K562 (cell line): ENCODE data around the gene VSTM1. TPM values are rescaled to one million over a fixed set of nuclear protein-coding genes. Genes with fewer than 3 reads are reported as not detected.
A peak's percentile ranks its signal among the peaks of the same experiment; 100 is the strongest.

Experiments used
- ATAC-seq: fragments of 200-7000 bp; cut with Tn5 transposase; 3 replicates; pipeline ENCODE4 v1.9.1; 2020; ENCODE audit warnings: moderate library complexity
- BruUV-seq: library from RNA; stranded (reverse); fragments of 400-500 nt; replicated peaks from 2 replicates; lab custom pipeline; 2021; lab: Mats Ljungman, UMichigan
- CTCF ChIA-PET: fragments of 300-600 bp; formaldehyde crosslinking; extraction: SDS; loops from one replicate; lab custom pipeline; 2021; ENCODE audit warnings: low intra/inter-chr PET ratio; lab: Yijun Ruan, JAX
- POLR2A ChIA-PET: fragments of 300-600, 350-650 bp; sonication (Branson Sonifier 250); formaldehyde crosslinking; extraction: SDS; loops from one replicate; lab custom pipeline; 2021; ENCODE audit warnings: antibody characterized with exemption, inconsistent platforms; lab: Yijun Ruan, JAX
- DNase-seq, 4 experiments: peaks; one replicate each; pipeline versions ENCODE4 v3.0.0 to v3.0.0-alpha.2; 2011 to 2018; ENCODE audit warnings: low spot score in 3 of 4, mixed read lengths in 3 of 4; ENCODE audit errors: extremely low read depth in 1 of 4
- FAIRE-seq: peaks from 2 replicates; lab custom pipeline; 2011; peaks lifted over from hg19 to GRCh38; lab: Jason Lieb, UNC
- H2AFZ ChIP-seq: 2 replicates; pipeline ENCODE4 v1.6.0; 2011; ENCODE audit warnings: low read depth, low read length, control low read depth, inconsistent platforms
- H3K27ac ChIP-seq: fragments of 200-600 bp; 3 replicates; pipeline ENCODE4 v1.8.0; 2011; ENCODE audit warnings: low read depth, mild to moderate bottlenecking, control low read depth, inconsistent platforms, low read length, moderate library complexity, mixed read lengths; ENCODE audit errors: extremely low read depth
- H3K27me3 ChIP-seq, 2 experiments: fragments of 300-600 bp in 1 of 2; 2 replicates in 1 of 2; 3 replicates in 1 of 2; pipeline versions ENCODE4 v1.6.0 to v1.8.0; 2011; ENCODE audit warnings: inconsistent platforms in 2 of 2, low read length in 2 of 2, mild to moderate bottlenecking in 1 of 2, mixed read lengths in 1 of 2, moderate library complexity in 1 of 2; ENCODE audit not compliant: control insufficient read depth in 2 of 2, insufficient read depth in 2 of 2
- H3K36me3 ChIP-seq: fragments of 300-600 bp; 3 replicates; pipeline ENCODE4 v1.8.0; 2011; ENCODE audit warnings: mild to moderate bottlenecking, low read length, inconsistent platforms; ENCODE audit not compliant: control insufficient read depth, insufficient read depth
- H3K4me1 ChIP-seq, 2 experiments: fragments of 200-600 bp in 1 of 2; replicated peaks in 1 of 2; 2 replicates in 1 of 2; 3 replicates in 1 of 2; pipeline versions ENCODE4 v1.5.1 to v1.8.0; 2011; ENCODE audit warnings: inconsistent platforms in 2 of 2, low read length in 2 of 2, mild to moderate bottlenecking in 1 of 2, mixed read lengths in 1 of 2, moderate library complexity in 1 of 2; ENCODE audit not compliant: control insufficient read depth in 2 of 2, insufficient read depth in 2 of 2
- H3K4me2 ChIP-seq: 2 replicates; pipeline ENCODE4 v1.6.1; 2011; ENCODE audit warnings: low read length, control low read depth, inconsistent platforms, mixed read lengths; ENCODE audit not compliant: insufficient read depth
- H3K4me3 ChIP-seq: fragments of 200-600 bp; sonication (generic), shearing (Covaris generic); 2 replicates; pipeline ENCODE4 v1.5.1; 2016; ENCODE audit warnings: control low read depth, inconsistent platforms
- H3K79me2 ChIP-seq: fragments of 200-600 bp; 3 replicates; pipeline ENCODE4 v1.8.0; 2011; ENCODE audit warnings: low read length, inconsistent platforms; ENCODE audit not compliant: control insufficient read depth, insufficient read depth
- H3K9ac ChIP-seq, 2 experiments: 2 replicates each; pipeline versions ENCODE4 v1.6.0 to v1.6.1; 2011; ENCODE audit warnings: low read depth in 2 of 2, low read length in 2 of 2, control low read depth in 1 of 2, inconsistent platforms in 1 of 2, mild to moderate bottlenecking in 1 of 2, mixed read lengths in 1 of 2; ENCODE audit not compliant: insufficient read depth in 1 of 2
- H3K9me1 ChIP-seq: one replicate; pipeline ENCODE4 v1.6.0; 2011; ENCODE audit warnings: inconsistent platforms, mild to moderate bottlenecking, low read length, moderate library complexity; ENCODE audit not compliant: control insufficient read depth, insufficient read depth
- H3K9me3 ChIP-seq: replicated peaks from 2 replicates; pipeline ENCODE4 v1.5.1; 2011; ENCODE audit warnings: low read depth, low read length, inconsistent platforms; ENCODE audit not compliant: control insufficient read depth, insufficient read depth
- H4K20me1 ChIP-seq: replicated peaks from 2 replicates; pipeline ENCODE4 v1.6.1; 2011; ENCODE audit warnings: low read length, inconsistent platforms, mixed read lengths; ENCODE audit not compliant: control insufficient read depth, insufficient read depth
- CHD4 ChIP-seq: fragments of 200-600 bp; sonication (generic); IDR thresholded peaks from 3 replicates; pipeline ENCODE4 v1.6.1; 2012; ENCODE audit warnings: low read depth, mild to moderate bottlenecking, mixed read lengths, low read length, inconsistent platforms; ENCODE audit not compliant: insufficient read depth, insufficient replicate concordance, poor library complexity, severe bottlenecking
- HDAC3 ChIP-seq: fragments of 450-650 bp; IDR thresholded peaks from 2 replicates; pipeline ENCODE4 v1.6.1; 2018; ENCODE audit warnings: borderline replicate concordance, mild to moderate bottlenecking, moderate library complexity; ENCODE audit not compliant: partially characterized antibody
- KLF1 ChIP-seq: fragments of 450-650 bp; IDR thresholded peaks from 2 replicates; pipeline ENCODE4 v1.6.1; 2016; ENCODE audit warnings: missing genetic modification characterization, missing compliant biosample characterization
- SRSF1 ChIP-seq: fragments of 200-400 bp; formaldehyde crosslinking; IDR thresholded peaks from 2 replicates; pipeline ENCODE4 v1.6.1; 2017; ENCODE audit warnings: mild to moderate bottlenecking, low read depth, low read length, moderate library complexity
- ZC3H4 ChIP-seq: sonication (generic); formaldehyde crosslinking; IDR thresholded peaks from 2 replicates; pipeline ENCODE4 v1.9.0; 2021; ENCODE audit warnings: missing genetic modification reagents, borderline replicate concordance
- ZFP1 ChIP-seq: fragments of 450-650 bp; formaldehyde crosslinking; IDR thresholded peaks from 2 replicates; pipeline ENCODE4 v1.4.0; 2020; ENCODE audit warnings: mild to moderate bottlenecking, mixed read lengths
- ZNF232 ChIP-seq: sonication (generic); formaldehyde crosslinking; IDR thresholded peaks from 2 replicates; pipeline ENCODE4 v1.8.0; 2022; ENCODE audit warnings: mild to moderate bottlenecking, missing genetic modification reagents
- ZNF408 ChIP-seq: fragments of 250-450 bp; sonication (Bioruptor Pico); IDR thresholded peaks from 2 replicates; pipeline ENCODE4 v1.4.0; 2020; ENCODE audit warnings: low read depth, mild to moderate bottlenecking, moderate library complexity
- ZNF696 ChIP-seq: fragments of 250-450 bp; sonication (Bioruptor Pico); conservative IDR thresholded peaks from 2 replicates; pipeline ENCODE4 v1.4.0; 2020; ENCODE audit warnings: mild to moderate bottlenecking, moderate library complexity
- WGBS: fragments of 100-300 bp; shearing (Covaris generic); methylation state at CpG from one replicate; pipeline ENCODE4 v1.1.6; 2016; ENCODE audit warnings: low coverage, mixed read lengths; ENCODE audit not compliant: insufficient coverage; ENCODE audit errors: missing lambda C conversion rate; 5-methylcytosine and 5-hydroxymethylcytosine counted together
- in situ Hi-C: fragments of 300-500 bp; cut with MboI; formaldehyde crosslinking; loops from 4 replicates; pipeline ENCODE4 v1.15.0; 2018; ENCODE audit warnings: inconsistent platforms, mixed read lengths
- intact Hi-C: fragments of 100-400 bp; cut with micrococcal nuclease; formaldehyde crosslinking; loops from 2 replicates; pipeline ENCODE4 v1.14.2; 2022
- polyA plus RNA-seq, 8 experiments: library from polyadenylated mRNA; depleted of rRNA in 4 of 8; stranded (reverse) in 5 of 8; unstranded in 3 of 8; fragments of >200 nt; fragmentation: Nextera tagmentation in 2 of 8; fragmentation: Illumina TruSeq in 1 of 8; extraction: Ambion mirVana in 2 of 8; extraction: Trizol in 1 of 8; gene quantifications; 2 replicates each; pipeline versions ENCODE4 v1.2.1 to v1.2.3, GENCODE V29; 2011 to 2014; ENCODE audit warnings: inconsistent platforms in 1 of 8, missing spikeins in 1 of 8
- total RNA-seq, 7 experiments: library from RNA; depleted of rRNA in 6 of 7; stranded (reverse); fragments of >200 nt in 6 of 7; fragmentation: Illumina TruSeq in 2 of 7; extraction: Trizol in 2 of 7; gene quantifications; 2 replicates each; pipeline versions ENCODE4 v1.2.1 to v1.2.3, GENCODE V29; 2011 to 2021; ENCODE audit warnings: low replicate concordance in 1 of 7
- TF ChIP-seq, protein P1 (sequence below): fragments of 450-650 bp; IDR thresholded peaks from 2 replicates; pipeline ENCODE4 v1.7.0; 2016; ENCODE audit warnings: borderline replicate concordance
- TF ChIP-seq, protein P2 (sequence below), 2 experiments: IDR thresholded peaks in 1 of 2; conservative IDR thresholded peaks in 1 of 2; 2 replicates each; pipeline ENCODE4 v1.6.1; 2016; ENCODE audit warnings: low read depth in 2 of 2, mild to moderate bottlenecking in 1 of 2, missing compliant biosample characterization in 1 of 2, missing genetic modification characterization in 1 of 2, moderate library complexity in 1 of 2

Gene VSTM1
- total and polyA plus RNA-seq, 9 of the 15 experiments (the other 6 are each of a cell fraction or from before 2014, with no cell fraction given), result not detected

DNA sequence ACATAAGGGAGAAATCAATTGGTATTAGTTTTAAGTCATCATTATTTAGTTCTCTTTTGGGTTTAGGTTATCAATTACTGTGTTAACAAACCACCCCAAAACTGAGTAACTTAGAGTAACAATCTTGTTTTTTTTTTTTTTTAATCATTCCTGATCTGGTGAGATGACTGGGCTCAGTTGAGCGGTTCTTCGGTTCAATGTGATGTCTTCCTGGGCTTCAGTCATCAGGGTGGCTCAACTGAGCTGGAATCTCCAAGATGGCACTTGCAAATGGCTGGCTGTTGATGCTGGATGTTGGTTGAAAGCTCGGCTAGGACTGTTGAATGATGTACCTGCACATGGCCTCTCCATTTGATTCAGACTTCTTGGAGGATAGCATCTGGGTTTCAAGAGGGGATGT, 20.7 kb upstream of the VSTM1 start:
- no peak for FAIRE-seq
- DNase-seq, result no peak
- Histone ChIP-seq H3K4me3 (no peak overlapping the region), H3K36me3 (no peaks in the 10 kb centered on the region), H4K20me1 (no peaks in the 10 kb centered on the region), H3K79me2 (no peaks in the 10 kb centered on the region), H3K4me1 (no peaks in the 10 kb centered on the region), H3K9me3 (peaks cover 5% of the 10 kb centered on the region), H3K27ac (no peak overlapping the region), H3K4me2 (no peak overlapping the region), H3K27me3 (peaks cover 4 to 9% of the 10 kb centered on the region in 2 experiments; a peak in 4 of 5 replicates), H3K9ac (no peak overlapping the region), H2AFZ (no peak overlapping the region), H3K9me1 (no peaks in the 10 kb centered on the region)
- BruUV-seq, result no TSS peak
- ATAC-seq, result no peak
- ChIA-PET CTCF (no interaction called here), POLR2A (no interaction called here)
- intact Hi-C loops (no loop called here), in situ Hi-C loops (no loop called here)
- 0% methylated on average over 3 of the region's 3 CpGs for WGBS
- no peak for TF ChIP-seq ZC3H4 (CRISPR knock-in tag)
- no peak for TF ChIP-seq ZNF696 (CRISPR knock-in tag)
- no peak for TF ChIP-seq ZNF408 (CRISPR knock-in tag)

DNA sequence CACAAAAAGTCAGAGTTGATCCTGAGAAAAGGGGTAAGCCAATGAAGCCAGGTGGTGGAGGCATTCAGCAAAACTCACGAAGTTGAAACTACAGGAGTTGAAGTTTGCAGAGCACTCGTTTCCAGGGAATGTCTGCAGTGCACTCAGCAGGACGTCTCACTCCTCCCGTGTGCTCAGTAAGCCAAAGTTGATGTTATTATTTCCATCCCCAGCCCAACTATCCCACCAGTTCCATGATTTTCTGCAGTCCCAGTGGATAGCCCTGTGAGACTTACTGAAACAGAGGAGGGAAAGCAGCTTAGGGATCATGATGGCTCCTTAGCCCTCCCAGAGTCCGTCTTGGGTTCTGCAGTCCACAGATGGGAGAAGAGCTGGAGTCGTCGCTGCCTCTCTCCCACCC, 17.3 kb upstream of the VSTM1 start, which contains the start of gene TARM1:
Gene TARM1, minus strand, starts transcription at position 334 of the 400 bp plus-strand sequence. Its CDS starts 25 bp downstream, at position 309.
- intact Hi-C loops, result no loop called here
- BruUV-seq, result no TSS peak
- H4K20me1 ChIP-seq, result no peaks in the 10 kb centered on the region
- no peaks in the 10 kb centered on the region for H3K4me1 ChIP-seq
- H3K79me2 ChIP-seq, result no peaks in the 10 kb centered on the region
- no peak for ATAC-seq
- FAIRE-seq, result no peak
- no peak within 1 kb of the TSS for H3K4me3 ChIP-seq
- in situ Hi-C loops, result no loop called here
- WGBS, result 0% methylated on average over 7 of the region's 7 CpGs
- H3K9me3 ChIP-seq, result peaks cover 5% of the 10 kb centered on the region
- H3K9ac ChIP-seq, result no peak within 1 kb of the TSS
- DNase-seq, result no peak
- peaks cover 4 to 20% of the 10 kb centered on the region in 2 experiments; a peak in 4 of 5 replicates for H3K27me3 ChIP-seq
- POLR2A ChIA-PET, result no interaction called here
- H2AFZ ChIP-seq, result no peak within 1 kb of the TSS
- CTCF ChIA-PET, result no interaction called here
- H3K4me2 ChIP-seq, result no peak within 1 kb of the TSS
- H3K9me1 ChIP-seq, result no peaks in the 10 kb centered on the region
- H3K27ac ChIP-seq, result no peak within 1 kb of the TSS
- H3K36me3 ChIP-seq, result no peaks in the 10 kb centered on the region
- TF ChIP-seq KLF1 (tag) (no peak), SRSF1 (no peak), CHD4 (no peak), HDAC3 (no peak), ZNF232 (no peak), ZFP1 (CRISPR knock-in tag) (peak; percentile 78)
- TF ChIP-seq, protein P1, sequence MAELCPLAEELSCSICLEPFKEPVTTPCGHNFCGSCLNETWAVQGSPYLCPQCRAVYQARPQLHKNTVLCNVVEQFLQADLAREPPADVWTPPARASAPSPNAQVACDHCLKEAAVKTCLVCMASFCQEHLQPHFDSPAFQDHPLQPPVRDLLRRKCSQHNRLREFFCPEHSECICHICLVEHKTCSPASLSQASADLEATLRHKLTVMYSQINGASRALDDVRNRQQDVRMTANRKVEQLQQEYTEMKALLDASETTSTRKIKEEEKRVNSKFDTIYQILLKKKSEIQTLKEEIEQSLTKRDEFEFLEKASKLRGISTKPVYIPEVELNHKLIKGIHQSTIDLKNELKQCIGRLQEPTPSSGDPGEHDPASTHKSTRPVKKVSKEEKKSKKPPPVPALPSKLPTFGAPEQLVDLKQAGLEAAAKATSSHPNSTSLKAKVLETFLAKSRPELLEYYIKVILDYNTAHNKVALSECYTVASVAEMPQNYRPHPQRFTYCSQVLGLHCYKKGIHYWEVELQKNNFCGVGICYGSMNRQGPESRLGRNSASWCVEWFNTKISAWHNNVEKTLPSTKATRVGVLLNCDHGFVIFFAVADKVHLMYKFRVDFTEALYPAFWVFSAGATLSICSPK, result no peak
- TF ChIP-seq, protein P2, sequence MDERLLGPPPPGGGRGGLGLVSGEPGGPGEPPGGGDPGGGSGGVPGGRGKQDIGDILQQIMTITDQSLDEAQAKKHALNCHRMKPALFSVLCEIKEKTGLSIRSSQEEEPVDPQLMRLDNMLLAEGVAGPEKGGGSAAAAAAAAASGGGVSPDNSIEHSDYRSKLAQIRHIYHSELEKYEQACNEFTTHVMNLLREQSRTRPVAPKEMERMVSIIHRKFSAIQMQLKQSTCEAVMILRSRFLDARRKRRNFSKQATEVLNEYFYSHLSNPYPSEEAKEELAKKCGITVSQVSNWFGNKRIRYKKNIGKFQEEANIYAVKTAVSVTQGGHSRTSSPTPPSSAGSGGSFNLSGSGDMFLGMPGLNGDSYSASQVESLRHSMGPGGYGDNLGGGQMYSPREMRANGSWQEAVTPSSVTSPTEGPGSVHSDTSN (CRISPR knock-in tag; IDR thresholded peaks at IDR 0.05; ENCODE audit: low read depth), result no peak
- TF ChIP-seq, protein P2 (tag; conservative IDR thresholded peaks at IDR 0.05; ENCODE audit: low read depth), result no peak
